ENCODE results near the gene AHRR. TPM values are rescaled to one million over a fixed set of nuclear protein-coding genes. Genes with fewer than 3 reads are reported as not detected.

AHRR gene
- total and polyA plus RNA-seq, 3 donors from 2014 or later: 36.9 to 68.5 (median 43.4) TPM

DNA sequence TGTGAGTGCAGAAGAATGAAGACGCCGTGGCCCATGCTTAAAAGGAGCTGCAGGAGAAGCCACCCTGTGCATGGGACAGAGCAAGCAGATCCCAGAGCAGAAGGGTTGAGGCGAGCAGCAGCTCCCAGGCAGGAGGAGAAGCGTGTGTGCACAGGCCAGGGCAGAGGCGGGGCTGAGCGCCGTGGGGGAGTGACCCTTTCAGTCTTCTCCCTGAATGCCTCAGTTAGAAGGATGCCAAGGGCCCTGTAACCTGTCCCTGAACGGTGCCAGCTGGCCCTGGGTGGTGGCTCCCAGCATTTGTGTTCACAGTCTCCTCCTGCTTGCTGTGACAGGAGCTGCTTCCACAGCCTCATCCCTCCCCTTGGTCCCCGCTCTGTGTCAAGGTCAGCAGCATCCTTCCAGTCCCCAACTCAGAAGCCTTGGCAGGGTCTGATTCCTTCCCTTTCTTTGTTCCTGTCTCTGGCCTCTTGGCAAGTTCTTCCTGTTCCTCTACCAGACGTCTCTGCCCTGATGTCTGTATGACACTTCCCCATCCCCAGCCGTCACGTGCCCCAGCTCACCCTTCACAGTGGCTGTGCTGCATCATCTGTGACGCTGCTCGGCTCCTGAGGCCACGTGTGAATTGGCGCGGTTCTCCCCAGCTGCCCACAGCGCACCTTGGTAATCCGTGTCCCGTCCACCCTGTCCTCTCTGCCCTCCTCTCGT lies 126.7 kb downstream of the AHRR start:
- H3K36me3 ChIP-seq (ENCODE audit: low read depth, missing control alignments): no peaks in the 10 kb centered on the region

DNA sequence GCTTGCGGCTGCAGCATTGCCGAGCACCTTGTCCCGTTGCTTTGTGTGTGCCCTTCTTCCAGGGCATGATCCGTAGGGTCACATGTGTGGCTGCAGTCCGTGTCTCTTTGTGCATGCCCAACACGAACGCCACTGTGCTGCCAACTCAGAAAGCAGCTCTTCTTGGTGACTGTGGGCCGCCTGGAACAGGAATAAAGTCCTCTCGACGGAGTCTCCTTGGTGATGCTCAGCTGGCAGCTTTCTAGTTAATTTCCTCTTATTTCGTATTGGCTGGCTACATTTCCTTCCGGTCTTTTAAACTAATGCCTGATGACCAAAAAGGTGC lies 127.2 kb downstream of the AHRR start:
- Histone ChIP-seq H3K36me3 (ENCODE audit: low read depth, missing control alignments) (no peaks in the 10 kb centered on the region), H3K9me3 (no peaks in the 10 kb centered on the region), H3K27ac (peak overlapping the region in 1 of 2 donors; percentile 39), H3K27me3 (no peaks in the 10 kb centered on the region), H3K4me3 (no peak overlapping the region), H3K4me1 (peaks cover 20% of the 10 kb centered on the region)
- 81 to 88% methylated on average over 12 of the region's 12 CpGs for WGBS, 2 donors
- TF ChIP-seq, protein P1, sequence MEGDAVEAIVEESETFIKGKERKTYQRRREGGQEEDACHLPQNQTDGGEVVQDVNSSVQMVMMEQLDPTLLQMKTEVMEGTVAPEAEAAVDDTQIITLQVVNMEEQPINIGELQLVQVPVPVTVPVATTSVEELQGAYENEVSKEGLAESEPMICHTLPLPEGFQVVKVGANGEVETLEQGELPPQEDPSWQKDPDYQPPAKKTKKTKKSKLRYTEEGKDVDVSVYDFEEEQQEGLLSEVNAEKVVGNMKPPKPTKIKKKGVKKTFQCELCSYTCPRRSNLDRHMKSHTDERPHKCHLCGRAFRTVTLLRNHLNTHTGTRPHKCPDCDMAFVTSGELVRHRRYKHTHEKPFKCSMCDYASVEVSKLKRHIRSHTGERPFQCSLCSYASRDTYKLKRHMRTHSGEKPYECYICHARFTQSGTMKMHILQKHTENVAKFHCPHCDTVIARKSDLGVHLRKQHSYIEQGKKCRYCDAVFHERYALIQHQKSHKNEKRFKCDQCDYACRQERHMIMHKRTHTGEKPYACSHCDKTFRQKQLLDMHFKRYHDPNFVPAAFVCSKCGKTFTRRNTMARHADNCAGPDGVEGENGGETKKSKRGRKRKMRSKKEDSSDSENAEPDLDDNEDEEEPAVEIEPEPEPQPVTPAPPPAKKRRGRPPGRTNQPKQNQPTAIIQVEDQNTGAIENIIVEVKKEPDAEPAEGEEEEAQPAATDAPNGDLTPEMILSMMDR (IDR thresholded peaks at IDR 0.05): no peak
- no peak for TF ChIP-seq POLR2A (IDR thresholded peaks at IDR 0.05)
- intact Hi-C loops (cut with DNase I; ENCODE audit: low total_unique reads): no loop called here
- DNase-seq: no peak

More for the DNA sequence above, 126.7 kb downstream of the AHRR start:
- 56 to 70% methylated on average over 19 to 21 of the region's 21 CpGs for WGBS, 2 donors
- intact Hi-C loops (cut with DNase I; ENCODE audit: low total_unique reads): no loop called here
- Histone ChIP-seq H3K4me1 (peaks cover 22% of the 10 kb centered on the region), H3K27ac (peak overlapping the region in 1 of 2 donors; percentile 39), H3K9me3 (no peaks in the 10 kb centered on the region), H3K27me3 (no peaks in the 10 kb centered on the region), H3K4me3 (no peak overlapping the region)
- no peak for TF ChIP-seq POLR2A (IDR thresholded peaks at IDR 0.05)
- DNase-seq: peak; percentile 79

DNA sequence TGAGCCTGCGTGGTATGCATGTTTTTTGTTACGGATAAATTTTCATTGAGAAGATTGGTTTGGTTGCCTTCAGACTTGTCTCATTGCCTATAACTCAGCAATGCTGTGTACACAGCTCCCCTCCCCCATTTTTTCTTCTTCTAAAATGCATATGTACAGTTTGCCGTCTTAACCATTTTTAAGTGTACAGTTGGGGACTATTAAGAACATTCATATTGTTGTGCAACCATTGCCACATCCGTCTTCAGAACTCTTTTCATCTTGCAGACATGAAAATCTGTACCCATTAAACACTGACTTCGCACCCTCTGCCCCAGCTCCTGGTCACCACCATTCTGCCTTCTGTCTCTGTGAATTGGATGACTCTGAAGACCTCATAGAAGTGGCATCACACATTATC lies 127.6 kb downstream of the AHRR start:
- Histone ChIP-seq H3K27ac (no peak overlapping the region), H3K9me3 (no peaks in the 10 kb centered on the region), H3K27me3 (no peaks in the 10 kb centered on the region), H3K4me1 (peaks cover 16% of the 10 kb centered on the region), H3K4me3 (no peak overlapping the region), H3K36me3 (ENCODE audit: low read depth, missing control alignments) (no peaks in the 10 kb centered on the region)
- intact Hi-C loops (cut with DNase I; ENCODE audit: low total_unique reads): no loop called here
- 92 to 96% methylated on average over 5 of the region's 5 CpGs for WGBS, 2 donors
- no peak for DNase-seq
- TF ChIP-seq, protein P1 (IDR thresholded peaks at IDR 0.05): no peak
- TF ChIP-seq POLR2A (IDR thresholded peaks at IDR 0.05): no peak

DNA sequence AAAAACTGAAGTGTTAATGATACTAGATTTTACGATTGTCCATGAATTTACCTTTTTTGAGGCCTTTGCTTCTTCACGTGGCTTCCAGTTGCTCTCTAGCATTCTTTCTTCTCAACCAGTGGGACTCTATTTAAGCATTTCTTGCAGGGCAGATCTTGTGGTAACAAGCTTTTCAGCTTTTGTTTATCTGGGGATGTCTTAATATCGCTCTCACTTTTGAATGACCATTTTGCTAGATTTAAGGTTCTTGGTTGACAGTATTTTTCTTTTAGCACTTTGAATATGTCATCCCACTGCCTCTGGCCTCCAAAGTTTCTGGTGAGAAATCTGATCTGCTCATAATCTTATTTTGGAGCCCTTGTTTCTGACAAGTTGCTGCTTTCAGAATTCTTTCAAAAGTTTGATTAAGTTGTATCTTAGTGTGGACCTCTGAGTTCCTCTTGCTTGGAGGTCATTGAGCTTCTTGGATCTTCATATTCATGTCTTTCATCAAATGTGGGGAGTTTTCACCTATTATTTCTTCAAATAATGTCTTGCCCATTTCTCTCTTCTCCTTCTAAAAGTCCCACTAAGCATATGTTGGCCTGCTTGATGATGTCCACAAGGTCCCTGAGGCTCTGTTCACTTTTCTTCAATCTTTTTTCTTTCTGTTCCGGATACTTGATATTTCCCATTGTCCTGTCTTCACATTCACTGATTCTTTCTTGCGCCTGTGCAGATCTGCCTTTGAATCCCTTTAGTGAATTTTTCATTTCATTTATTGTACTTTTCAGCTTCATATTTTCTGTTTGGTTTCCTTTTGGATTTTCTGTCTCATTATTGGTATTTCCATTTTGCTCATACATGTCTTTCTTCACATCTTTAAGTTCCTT lies 130.3 kb downstream of the AHRR start:
- no peak overlapping the region for H3K4me3 ChIP-seq
- no peaks in the 10 kb centered on the region for H3K36me3 ChIP-seq (ENCODE audit: low read depth, missing control alignments)
- intact Hi-C loops (cut with DNase I; ENCODE audit: low total_unique reads): no loop called here
- H3K4me1 ChIP-seq: peaks cover 12% of the 10 kb centered on the region
- no peak overlapping the region for H3K27ac ChIP-seq
- WGBS, 2 donors: 83 to 95% methylated on average over 5 of the region's 5 CpGs
- no peaks in the 10 kb centered on the region for H3K9me3 ChIP-seq
- TF ChIP-seq POLR2A (IDR thresholded peaks at IDR 0.05): no peak
- TF ChIP-seq, protein P1 (IDR thresholded peaks at IDR 0.05): no peak
- DNase-seq: no peak
- H3K27me3 ChIP-seq: no peaks in the 10 kb centered on the region

DNA sequence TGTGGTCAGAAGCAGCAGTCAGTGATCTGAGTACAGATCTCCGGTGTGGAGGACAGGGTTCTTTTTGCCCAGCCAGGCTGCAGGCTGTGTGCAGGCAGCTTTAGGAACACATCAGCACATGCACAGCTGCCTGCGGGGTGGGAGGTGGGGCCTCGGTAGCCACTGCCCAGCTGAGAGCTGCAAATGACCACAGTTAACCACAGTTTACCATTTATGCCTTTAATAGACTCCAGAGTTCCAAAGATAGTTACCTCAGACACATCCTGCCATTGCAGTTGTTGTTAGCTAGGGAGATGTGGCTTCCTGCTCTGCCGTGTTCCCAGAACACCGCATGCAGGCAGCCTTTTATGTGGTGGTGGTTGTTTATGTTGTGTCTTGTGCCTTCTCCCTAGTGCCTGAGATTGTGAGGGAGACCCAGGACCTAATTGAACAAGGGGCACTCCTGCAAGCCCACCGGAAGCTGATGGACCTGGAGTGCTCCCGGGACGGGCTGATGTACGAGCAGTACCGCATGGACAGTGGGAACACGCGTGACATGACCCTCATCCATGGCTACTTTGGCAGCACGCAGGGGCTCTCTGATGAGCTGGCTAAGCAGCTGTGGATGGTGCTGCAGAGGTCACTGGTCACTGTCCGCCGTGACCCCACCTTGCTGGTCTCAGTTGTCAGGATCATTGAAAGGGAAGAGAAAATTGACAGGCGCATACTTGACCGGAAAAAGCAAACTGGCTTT lies 131.6 kb downstream of the AHRR start:
- Histone ChIP-seq H3K27ac (no peak overlapping the region), H3K4me1 (peaks cover 3% of the 10 kb centered on the region), H3K36me3 (ENCODE audit: low read depth, missing control alignments) (no peaks in the 10 kb centered on the region), H3K27me3 (no peaks in the 10 kb centered on the region), H3K9me3 (no peaks in the 10 kb centered on the region), H3K4me3 (no peak overlapping the region)
- TF ChIP-seq POLR2A (IDR thresholded peaks at IDR 0.05): no peak
- TF ChIP-seq, protein P1 (IDR thresholded peaks at IDR 0.05): no peak
- no peak for DNase-seq
- 97% methylated on average over 17 of the region's 17 CpGs for WGBS, 2 donors
- intact Hi-C loops (cut with DNase I; ENCODE audit: low total_unique reads): no loop called here
